ENCODE results near the gene PTCH1.

The PTCH1 gene

DNA sequence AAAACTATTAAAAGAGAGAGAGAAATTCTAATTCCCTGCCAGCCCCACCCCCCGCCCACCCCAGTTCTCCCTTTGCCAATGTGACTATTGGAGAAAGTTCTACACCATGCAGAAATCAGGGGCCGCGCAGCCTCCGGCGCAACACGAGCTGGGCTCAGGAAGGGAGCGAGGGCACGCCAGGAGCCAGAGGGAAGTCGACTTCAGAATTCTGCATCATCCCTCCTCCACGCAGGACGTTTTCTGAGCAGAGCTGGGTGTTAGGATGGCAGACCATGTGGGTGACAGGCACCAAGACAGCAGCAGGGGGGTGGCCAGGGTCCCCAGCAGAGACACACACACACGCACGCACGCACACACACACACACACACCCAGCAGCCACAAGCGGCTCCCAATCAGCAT, 72.6 kb downstream of the PTCH1 start:
- no peak for DNase-seq

GRCh38 chr9:95443301-95443700, 73.5 kb downstream of the PTCH1 start:
- DNase-seq: no peak

DNA sequence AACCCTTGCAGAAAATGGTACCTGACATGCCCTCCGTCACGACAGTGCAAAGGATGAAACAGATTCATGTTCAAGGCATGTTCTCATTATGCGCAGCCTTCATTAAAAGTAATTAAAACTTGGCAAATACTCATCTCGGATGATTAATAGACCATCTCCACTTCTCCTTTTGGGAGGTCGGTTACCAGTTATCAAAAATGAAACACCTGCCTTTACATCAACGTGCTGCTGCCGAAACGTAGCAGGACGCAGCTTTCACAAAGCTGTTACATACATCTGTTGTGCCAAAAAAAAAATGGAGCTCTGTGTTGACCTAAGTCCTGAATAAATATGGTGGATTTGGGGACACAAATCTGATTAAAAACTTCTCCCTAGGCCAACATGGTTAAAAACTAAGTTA, 75.7 kb downstream of the PTCH1 start:
- DNase-seq: no peak

GRCh38 chr9:95440447-95440846, 76.3 kb downstream of the PTCH1 start:
- DNase-seq: no peak

GRCh38 chr9:95438561-95439357, 78.0 kb downstream of the PTCH1 start:
- no peak for DNase-seq

DNA sequence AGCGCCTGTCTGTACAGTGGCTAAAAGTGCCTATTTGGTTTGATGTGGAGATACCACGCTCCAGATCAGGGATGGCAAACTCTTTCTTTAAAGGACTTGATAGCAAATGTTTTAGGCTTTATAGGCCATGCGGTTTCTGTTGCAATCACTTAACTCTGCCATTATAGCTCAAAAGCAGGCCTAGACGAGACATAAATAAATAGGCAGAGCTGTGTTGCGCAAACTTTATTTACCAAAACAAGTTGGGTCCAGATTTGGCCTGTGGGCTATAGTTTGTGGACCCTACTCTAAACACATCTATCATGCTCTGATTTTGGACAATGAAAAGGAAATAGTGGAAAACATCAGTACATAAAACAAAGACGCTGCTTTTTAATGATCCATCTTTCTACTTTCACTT, 79.2 kb downstream of the PTCH1 start:
- DNase-seq: no peak

GRCh38 chr9:95436416-95436815, 80.4 kb downstream of the PTCH1 start:
- DNase-seq: no peak

DNA sequence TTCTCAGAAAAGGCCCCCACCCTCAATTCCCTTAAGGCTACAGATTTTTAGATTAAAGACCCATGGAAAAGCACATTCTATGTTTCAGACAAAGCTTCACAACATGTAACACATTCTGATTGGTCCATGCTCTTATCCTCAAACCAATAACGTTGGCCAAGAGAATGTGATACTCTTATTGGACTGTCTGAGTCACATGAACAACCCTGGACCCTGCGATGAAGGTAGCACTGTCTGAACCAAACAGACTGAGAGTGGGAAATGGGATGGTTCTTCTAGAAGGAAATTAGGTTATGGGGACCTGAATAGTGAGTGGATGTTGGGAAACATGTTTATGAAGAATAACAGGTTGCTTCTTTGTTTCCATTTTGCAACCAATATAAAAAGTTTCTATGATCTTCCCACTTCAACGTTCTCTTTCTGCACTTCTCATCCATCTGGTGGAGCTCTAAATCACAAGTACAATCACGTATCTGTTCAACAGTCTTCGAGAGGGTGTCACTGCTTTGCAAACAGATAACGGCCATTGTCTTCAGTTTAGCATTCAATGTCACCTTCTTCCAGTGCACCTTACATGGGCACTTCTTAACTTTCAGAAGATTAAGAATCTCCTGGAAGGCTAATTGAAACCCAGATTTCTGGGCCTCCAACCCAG, 81.6 kb downstream of the PTCH1 start:
- DNase-seq: no peak

GRCh38 chr9:95434116-95435073, 82.4 kb downstream of the PTCH1 start:
- DNase-seq: no peak

GRCh38 chr9:95433096-95433819, 83.5 kb downstream of the PTCH1 start:
- no peak for DNase-seq

- no peak for DNase-seq
Measured at GRCh38 chr9:95431286-95431685, 85.5 kb downstream of the PTCH1 start.

- no peak for DNase-seq
Measured at GRCh38 chr9:95429948-95430620, 86.7 kb downstream of the PTCH1 start.

DNA sequence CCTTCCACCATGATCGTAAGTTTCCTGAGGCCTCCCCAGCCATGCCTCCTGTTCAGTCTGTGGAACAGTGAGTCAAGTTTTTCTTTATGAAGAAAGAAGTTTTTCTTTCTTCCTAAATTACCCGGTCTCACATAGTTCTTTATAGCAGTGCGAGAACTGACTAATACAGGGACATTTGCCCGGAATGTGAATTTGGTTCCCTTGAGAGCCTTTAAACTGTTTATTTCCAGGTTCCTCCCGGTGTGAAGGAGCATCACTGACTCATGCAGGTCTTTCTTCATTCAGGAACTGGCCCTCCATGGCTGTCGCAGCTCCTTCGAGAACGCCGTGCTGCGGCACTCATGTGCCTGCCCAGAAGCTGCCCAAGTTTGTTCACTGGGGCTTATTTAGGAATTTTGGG, 87.7 kb downstream of the PTCH1 start:
- no peak for DNase-seq

DNA sequence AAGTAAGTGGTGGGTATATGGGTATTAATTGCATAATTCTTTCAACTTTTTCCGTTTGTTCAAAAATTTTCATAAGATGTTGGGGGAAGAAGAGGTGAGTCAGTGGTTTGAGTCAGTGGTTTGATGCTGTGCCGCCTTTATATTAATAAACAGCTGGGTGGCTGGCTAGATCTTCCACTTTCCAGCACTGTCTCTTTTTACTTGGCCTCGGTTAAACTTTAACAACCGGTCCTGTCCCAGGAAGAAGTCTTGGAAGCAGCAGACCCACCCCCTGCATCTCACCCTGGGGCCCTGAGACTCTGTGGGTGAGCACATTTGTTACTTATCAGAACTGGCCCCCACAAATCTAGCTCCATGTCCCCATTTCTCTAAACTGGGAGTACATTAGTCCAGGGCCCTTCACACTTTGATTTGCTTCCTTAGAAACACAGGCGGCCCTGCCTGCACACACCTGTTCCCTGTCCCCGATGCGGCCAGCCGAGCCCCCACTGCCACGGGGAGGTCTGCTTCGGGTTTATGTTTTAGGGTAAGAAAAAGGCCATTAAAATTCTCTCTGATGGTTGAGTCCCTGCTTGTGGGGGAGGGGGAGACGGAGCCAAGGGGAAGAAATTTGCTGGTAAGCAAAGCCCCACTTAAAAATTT, 90.7 kb downstream of the PTCH1 start:
- no peak for DNase-seq

DNA sequence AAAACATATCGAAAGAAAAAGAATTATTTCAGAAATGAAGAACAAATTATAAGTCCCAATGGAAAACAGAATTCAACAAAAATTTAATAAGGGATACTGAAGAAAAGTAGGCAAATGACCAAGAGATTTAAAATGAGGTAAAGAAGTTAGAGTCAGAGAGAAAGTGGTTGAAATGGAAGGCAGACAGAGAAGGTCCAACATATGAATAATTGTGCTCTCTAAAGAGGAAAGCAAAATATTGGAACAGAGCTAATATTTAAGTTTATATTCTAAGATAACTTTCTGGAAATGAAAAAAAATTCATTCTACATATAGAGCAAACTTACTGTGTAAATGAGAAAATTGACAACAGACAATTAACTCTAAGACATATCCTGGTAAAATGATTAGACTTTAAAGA, 94.1 kb downstream of the PTCH1 start:
- DNase-seq: no peak

GRCh38 chr9:95420518-95420917, 96.3 kb downstream of the PTCH1 start:
- DNase-seq: no peak

- DNase-seq: no peak
Measured at GRCh38 chr9:95419444-95419843, 97.3 kb downstream of the PTCH1 start.

DNA sequence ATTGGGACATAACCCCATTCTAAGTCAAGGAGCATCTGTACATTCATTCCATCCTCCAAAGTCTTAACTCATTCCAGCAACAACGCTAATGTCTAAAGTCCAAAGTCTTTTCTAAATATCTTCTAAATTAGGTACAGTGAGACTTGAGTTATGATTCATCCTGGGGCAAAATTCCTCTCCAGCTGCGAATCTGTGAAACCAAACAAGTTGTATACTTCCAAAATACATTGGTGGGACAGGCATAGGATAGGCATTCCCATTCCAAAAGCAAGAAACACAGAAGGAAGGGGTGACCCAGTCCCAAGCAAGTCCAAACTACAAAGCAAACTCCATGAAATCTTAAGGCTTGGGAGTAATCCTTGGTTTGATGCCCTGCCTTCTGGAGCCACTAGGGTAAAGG, 101.6 kb downstream of the PTCH1 start:
- DNase-seq: no peak

- DNase-seq: no peak
Measured at GRCh38 chr9:95413793-95414192, 103.0 kb downstream of the PTCH1 start.

All from amygdala (tissue), 56 donors.